GM12874 (cell line): ENCODE data around the gene IRF2.

Source experiments
- CTCF ChIP-seq: IDR thresholded peaks from 2 replicates; pipeline ENCODE4 v1.5.1; 2011; ENCODE audit warnings: low read depth, mild to moderate bottlenecking, control low read depth, low read length, moderate library complexity; ENCODE audit not compliant: insufficient read depth

Gene IRF2

GRCh38 chr4:184474263-184475095 is at the start of gene IRF2:
TSS of gene IRF2 (minus strand) at chr4:184474550. CDS start at chr4:184429064, 45,486 bp downstream.
- no peak for TF ChIP-seq CTCF

GRCh38 chr4:184515606-184516005 is 41.3 kb upstream of the IRF2 start:
- no peak for TF ChIP-seq CTCF

GRCh38 chr4:184514121-184514988 is 40.0 kb upstream of the IRF2 start:
- TF ChIP-seq CTCF: no peak

GRCh38 chr4:184513802-184514120 is 39.4 kb upstream of the IRF2 start:
- no peak for TF ChIP-seq CTCF

- no peak for TF ChIP-seq CTCF
Measured at GRCh38 chr4:184511156-184511555, 36.8 kb upstream of the IRF2 start.

GRCh38 chr4:184510401-184510800 is 36.1 kb upstream of the IRF2 start:
- no peak for TF ChIP-seq CTCF

- peak; percentile 45; the same call in 1 of the 2 replicates for TF ChIP-seq CTCF
Measured at GRCh38 chr4:184506527-184507121, 32.3 kb upstream of the IRF2 start.
